Medulla oblongata (tissue), 1 donor: ENCODE measurements around the gene TUBB2B.

Experiments used
- DNase-seq: peaks from one replicate; pipeline ENCODE4 v3.0.0-alpha.2; 2015; ENCODE audit errors: extremely low spot score

Gene TUBB2B

DNA sequence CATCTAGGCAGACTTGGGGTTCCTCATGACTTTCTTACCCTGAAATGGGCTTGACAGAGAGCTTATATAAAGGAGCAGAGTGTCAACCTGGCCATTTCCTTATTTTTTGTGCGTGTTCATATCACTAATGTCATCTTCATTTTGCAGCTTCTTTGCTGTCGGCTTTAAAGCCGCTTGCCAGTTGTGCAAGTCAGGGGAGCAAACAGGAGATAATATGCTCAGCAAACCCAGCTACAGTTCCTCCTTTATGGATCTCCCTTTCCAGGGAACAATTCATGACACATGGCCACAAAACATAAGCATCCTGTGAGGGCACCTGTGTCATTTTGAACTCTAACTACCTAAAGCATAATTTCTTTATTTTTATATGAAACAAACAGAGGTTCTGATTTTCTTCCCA lies 6.5 kb upstream of the TUBB2B start:
- DNase-seq: no peak

DNA sequence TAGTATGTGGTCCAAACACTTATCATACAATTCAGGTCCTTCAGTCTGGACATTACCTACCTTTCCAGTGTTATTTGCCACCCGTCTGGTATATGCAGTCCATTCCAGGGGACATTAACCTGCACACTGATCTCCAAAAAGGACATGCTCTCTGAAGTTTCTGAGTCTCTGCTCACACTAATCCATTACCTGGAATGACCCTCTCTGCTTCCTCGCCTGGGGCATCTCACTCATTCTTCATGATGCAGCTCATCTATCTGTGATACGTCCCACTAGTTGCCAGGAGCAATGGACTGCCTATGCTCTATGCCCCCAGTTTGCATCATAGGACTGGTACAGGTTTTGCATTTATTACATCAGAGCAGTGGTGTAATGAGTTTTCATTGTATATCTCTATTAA lies 5.9 kb upstream of the TUBB2B start:
- DNase-seq: no peak

DNA sequence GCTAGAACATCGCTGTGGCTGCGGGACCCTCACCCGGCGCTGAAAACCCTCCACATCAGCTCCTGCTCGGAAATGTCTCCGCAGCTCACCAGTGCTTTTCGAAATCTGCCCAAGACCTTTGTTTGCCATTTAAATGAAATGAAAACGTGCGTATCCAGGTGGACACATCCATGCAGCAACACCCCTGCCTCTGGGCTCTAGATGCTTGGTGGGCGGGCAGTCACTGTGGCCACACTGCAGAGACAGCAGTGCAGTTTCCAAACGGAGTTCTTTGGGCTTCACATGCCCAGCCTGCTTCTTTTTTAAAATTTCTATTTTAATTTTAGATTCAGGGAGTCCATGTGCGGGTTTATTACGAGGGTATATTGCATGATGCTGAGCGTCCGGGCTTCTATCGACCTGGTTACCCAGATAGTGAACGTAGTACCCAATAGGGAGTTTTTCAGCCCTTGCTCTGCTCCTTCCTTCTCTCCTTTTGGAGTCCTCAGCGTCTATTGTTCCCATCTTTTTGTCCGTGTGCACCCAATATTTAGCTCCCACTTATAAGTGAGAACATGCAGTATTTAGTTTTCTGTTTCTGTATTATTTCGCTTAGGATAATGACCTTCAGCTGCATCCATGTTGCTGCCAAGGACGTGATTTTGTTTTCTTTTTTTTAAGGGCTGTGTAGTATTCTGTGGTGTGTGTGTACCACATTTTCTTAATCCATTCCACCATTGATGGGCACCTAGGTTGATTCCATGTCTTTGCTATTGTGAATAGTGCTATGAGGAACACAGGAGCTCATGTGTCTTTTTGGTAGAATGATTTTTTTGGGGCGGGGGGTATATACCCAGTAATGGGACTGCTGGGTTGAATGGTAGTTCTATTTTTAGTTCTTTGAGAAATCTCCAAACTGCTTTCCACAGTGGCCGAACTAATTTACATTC lies 4.8 kb upstream of the TUBB2B start:
- DNase-seq: peak; percentile 23

DNA sequence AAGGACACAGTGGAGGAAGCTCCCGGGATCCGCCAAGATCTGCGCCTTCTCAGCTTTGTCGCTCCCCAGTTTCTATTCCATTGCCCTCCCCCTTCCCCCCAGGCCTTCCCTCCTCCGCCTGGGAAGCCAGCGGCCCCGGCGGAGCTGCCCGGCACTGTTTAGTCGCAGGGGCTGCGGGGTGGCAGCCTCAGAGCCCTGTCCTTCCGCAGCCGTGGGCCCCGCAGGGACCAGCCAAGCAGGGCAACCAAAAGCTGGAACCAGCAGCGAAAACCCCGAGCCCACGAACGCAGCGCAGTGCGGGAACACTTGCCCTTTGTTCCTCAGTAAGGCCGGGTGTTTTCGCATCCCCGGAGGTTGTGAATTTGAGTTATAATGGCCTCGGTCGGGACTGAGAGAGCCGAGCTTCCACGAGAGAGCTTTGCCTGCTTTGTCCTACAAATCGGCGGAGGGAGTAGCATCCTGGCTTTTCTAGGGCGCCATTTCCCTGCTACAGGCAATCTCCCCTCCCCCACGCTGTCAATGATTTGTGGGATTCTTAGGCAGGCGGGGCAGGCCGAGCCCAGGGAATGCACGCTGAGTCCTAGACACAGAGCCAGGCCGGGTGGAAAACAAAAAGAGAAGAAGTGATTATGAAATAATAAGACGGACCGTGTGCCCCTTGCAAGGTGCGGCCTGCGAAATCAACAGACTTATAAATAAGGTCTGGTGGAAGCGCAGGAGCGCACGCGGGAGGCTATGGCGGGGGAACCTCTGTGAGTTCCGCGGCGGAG lies 4.0 kb upstream of the TUBB2B start:
- peak; percentile 89 for DNase-seq

DNA sequence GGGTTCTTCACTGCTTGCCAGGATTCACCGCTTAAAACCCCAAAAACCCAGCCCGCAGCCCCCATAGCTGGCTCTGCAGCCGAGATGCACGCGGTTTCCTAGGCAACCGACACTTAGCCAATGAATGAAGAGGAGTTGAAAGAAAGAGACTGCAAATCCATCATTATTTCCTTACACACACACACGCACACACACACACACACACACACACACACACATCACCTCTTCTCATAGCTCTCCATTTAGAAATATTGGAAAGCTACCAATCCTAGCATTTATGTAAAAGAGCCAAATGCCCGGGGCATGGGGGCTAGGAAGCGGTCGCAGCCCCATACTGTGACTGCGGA lies 3.4 kb upstream of the TUBB2B start:
- DNase-seq: peak; percentile 87

DNA sequence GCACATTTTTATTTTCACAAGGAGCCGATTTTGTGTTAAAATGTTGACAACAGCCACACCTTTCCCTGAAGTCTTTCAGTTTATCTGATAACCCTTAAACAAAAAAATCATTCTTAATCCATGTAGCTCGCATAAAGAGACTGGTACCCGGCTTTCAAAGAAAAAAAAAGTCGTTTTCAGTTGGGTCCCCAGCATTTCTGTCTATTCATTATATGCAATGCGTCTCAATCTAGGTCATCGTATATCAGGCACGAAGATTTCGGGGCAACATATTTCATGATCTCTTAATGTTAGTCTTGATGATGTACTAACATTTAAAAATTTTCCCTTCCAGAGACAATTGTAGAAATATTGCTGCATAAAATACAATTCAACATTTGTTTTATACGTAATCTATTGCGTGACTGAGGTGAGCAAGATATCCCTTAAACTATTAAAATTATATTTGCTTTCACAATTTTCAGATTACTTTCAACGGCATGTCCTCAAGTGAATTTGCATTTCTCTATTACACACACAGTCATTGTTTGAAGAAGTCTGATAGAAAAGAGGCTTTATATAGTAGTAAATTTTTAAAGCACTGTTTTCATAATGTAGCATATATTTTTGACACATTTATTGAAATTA lies 2.9 kb upstream of the TUBB2B start:
- peak; percentile 38 for DNase-seq

DNA sequence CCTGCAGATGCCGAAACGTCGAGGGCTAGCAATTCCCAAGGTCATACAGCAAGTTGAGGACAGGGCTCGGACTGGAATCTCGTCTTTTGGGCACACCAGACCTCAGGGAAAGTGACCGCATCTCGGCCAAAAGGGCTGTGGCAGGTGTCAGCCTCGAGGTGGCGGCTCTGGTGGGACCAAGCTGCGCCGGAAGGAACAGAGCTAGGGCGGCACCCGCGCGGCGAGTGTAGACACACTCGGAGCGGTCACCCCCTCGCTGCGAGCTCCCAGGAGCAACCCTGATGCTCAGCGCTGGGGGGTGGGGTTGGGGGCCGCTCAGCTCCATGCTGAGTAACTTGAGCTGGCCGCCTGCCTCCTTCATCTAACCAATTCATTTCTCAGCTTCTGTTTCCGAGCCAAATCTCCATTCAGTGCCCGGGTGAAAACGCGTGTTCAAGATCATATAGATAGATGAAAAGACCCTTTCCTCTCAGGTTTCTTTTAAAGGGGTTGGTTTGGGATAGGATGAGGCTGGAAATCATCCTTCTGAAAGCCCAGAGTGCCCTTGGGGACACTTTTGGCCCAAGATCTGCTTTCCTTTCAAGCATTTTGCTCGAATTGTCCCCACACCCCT lies 2.2 kb upstream of the TUBB2B start:
- DNase-seq: peak; percentile 49

DNA sequence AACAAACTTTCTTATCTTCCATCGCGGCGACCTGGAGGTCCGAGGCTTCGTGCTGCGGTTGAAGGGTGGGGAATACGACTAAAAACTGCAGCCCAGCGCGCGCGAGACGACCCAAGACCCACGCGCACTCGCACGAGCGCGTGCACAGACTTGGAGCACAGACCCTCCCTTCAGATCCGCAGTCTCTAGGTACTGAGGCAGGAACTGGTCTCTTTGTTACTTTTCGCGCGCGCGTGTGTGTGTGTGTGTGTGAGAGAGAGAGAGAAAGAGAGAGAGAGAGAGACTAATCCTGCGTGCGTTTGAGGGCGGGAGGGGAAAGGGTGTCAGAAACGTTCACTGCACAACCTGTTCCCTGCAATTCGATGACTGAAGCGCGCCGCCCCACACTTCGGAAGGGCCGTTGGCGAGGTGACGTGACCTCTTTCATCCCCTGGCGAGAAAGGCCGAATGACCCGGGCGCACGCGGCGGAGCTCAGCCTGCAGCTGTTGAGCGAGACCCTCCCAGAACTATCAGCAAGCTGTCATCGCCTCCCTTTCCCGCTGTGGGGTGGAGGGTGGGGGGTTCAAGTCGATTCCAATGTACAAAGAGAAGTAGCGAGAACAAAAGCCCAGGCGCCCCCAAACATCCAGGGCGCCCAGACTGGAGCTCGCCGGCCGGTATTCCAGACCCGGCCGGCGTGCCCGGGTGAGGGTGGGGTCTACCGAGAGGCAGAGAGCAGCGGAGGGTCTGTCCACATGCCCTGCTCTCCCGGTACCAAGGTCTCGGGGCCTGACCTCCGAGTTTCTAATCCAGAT lies 1.5 kb upstream of the TUBB2B start:
- peak; percentile 66 for DNase-seq

DNA sequence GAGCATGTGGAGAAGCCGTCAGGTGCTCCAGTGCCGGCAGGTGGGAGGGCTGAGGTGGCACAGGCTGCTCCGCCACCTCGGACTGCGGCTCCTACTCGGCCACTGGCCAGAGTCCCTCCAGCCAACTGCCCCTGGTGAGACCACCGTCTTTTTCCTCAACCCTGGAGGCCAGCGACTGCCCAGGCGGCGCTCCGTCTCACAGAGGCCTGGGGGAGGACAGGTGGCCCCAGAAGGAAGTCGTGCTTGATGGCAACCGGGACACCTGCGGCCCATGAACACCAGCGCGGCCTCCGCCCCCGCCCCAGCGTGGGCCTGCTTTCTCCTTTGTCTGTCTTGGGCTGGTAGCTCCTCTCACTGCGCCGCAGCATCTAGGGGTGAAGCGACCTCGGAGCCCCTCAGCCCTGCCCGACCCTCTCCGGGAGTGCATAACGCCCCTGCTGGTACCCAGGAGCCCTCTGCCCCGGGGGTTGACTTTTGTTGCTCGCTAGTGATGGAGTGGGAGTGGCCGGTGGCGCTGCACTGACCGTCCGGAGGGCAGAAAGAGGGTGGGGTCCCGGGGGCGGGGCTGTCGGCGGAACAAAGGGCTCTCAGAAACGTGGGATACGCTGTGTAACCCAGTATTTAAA lies 706 bp upstream of the TUBB2B start:
- peak; percentile 59 for DNase-seq

DNA sequence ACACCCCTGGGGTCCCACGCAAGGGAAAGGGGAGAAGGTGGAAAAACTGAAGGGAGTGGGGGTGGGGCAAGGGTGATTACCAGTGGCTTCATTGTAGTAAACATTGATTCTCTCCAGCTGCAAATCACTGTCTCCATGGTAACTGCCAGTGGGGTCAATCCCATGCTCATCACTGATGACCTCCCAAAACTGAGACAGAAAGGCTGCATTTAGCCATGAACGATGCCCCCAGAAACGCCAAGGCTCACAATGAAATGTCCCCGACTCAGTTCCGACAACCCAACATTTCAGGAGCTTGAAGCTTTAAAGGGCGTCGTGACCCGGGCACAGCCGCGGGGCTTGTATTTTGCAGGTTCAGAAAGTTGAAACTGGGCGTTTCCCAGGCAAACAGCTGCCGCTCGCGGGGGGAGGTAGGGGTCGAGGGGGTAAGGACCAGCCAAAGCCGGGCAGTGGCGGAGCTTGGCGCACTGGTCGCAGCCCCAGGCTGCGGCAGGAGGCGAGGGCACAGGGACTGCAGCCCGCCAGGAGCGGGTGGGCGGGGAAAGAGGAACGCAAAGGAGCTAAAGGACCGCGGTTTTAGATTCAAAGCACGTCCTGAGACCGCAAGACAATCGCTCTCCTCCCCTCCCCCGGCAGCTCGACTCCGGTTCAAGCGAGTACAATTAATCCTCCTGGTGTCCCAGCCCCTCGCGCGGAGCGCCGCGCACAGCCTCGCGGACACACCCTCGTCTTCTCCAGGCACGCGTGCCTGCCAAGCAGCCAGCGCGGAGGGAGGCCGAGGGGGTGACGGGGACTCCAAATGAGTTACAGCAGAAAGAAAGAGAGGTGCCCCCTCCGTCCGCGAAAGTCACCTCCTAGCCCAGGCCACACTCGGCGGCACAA lies 731 bp downstream of the TUBB2B start:
- peak; percentile 67 for DNase-seq

DNA sequence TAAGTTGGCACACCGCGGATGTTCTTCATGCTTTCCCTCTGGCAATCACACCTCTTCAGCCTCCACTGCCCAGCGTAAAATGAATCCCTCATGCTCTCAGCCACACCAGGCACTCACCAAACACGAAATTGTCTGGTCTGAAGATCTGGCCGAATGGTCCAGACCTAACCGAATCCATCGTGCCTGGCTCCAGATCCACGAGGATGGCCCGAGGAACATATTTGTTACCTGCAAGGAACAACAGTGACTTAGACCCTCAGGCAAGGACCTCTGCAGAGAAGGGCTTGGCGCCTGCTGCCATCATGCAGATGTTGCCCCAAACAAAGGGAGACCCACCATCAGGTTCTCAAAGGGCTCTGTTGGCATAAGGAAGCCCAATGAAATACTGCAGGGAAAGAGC lies 1.4 kb downstream of the TUBB2B start:
- DNase-seq: no peak

DNA sequence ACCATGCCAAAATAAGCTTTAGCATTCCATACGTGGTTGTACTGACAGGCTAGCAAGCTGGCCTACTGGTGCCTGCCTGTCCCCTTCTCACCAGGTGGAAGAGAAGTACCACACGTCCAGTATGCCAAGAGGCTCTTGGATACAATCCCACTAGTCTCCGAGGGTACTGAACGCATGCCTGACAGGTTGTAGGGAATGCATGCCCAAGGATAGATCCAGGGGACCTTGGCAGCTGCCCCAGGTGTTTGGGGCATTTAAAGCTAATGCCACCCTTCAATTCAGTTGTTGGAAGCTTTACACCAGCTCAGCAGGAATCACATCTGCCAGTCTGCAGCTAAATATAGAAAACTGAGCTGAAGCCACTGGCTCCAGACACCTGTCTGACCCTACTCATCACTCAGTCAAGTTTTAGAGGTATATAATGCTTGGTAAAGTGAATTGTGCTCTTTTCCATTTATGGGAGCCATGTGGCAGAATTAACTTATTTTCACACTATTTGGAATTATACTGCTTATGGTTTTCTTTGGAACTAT lies 4.9 kb downstream of the TUBB2B start:
- no peak for DNase-seq

DNA sequence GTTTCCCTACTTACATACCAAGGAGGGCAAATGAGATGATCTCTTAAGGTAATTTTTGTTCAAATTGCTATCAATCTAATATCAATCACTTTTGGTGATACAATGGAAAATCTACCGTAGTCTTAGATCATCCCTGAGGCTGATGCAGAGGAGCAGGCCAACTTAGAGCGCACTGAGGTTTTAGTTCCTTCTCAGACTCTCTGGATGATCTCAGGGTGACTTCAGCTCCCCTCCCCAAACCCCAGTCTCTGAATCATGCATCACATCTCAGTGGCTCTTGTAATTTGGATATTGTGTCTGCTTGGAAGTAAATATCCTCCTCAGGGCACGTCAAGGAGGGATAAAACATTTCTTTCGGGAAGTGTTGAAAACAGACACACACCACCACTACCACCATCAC lies 5.9 kb downstream of the TUBB2B start:
- DNase-seq: no peak

DNA sequence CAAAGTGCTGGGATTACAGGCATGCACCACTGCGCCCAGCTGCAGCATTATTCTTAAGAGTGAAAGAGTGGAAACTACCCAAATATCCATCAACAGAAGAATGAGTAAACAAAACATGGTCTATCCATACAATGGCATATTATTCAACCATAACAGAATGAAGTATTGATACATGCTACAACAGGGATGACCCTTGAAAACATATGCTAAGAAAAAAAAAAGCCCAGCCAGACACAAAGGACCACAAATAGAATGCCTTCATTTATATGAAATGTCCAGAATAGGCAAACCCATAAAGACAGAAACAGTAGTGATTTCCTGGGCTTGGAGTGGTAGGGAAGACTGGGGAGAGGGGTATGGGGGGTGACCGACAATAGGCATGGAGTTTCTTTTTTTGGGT lies 7.1 kb downstream of the TUBB2B start:
- no peak for DNase-seq

DNA sequence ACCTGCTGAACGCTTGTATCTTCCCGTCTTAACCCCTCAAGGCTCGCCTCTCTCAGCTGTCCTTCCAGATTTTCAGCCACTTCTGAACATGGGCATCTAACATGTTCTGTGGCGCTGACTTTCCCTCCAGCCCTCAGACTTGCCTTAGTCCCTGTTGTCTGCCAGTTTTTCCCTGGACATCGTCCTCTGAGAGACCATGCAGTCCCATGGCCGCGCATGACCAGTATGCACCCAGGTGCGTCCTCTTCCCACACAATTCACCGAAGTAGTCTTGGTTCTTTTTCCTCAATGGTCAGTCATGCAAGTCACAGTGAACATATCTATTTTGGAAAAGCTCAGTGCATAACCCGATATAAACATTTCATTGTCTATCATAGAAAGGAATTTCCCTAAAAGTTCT lies 9.2 kb downstream of the TUBB2B start:
- DNase-seq: no peak

DNA sequence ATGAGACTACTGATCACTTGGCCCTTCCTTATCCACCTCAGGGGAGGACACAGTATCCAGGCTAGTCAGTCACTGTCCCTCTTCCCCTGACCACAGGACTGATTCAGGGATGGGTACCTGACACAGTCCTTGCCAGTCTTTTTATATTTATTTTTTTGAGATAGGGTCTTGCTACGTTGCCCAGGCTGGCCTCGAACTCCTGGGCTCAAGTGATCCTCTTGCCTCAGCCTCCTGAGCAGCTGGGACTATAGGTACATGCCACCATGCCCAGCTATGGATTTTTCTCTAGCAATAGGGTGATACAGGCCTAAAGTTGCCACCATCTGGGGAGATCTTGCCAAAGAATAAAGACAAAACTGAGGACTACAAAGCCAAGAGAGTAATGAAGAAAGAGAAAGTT lies 10.2 kb downstream of the TUBB2B start:
- DNase-seq: no peak

DNA sequence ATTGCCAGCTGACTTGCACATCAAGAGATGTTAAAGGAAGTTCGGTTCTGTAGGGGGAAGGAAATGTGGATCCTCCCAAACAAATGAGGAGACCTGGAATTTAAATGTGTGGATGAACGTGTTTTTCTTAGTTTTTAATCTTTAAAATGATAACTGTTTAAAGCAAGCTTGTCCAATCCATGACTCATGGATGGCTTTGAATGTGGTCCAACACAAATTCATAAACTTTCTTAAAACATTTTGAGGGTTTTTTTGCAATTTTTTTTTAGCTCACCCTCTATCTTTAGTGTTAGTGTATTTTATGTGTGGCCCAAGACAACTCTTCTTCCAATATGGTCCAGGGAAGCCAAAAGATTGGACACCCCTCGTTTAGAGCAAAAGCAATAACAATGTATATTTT lies 12.6 kb downstream of the TUBB2B start:
- no peak for DNase-seq

DNA sequence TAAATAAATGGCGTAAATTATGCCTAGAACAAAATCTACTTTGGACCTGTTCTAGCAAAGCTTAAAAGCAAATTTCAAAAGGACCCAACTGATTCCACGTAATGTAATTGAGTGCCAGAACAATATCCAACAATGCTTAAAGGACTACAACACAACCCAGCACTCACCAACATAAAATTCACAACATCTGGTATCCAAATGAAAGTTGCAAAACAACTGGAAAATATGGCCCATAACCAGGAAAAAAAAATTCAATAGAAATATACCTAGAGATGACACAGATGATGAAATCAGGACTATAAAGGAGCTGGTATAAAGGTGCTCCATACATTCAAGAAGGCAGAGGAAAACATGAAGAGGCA lies 14.1 kb downstream of the TUBB2B start:
- DNase-seq: no peak

DNA sequence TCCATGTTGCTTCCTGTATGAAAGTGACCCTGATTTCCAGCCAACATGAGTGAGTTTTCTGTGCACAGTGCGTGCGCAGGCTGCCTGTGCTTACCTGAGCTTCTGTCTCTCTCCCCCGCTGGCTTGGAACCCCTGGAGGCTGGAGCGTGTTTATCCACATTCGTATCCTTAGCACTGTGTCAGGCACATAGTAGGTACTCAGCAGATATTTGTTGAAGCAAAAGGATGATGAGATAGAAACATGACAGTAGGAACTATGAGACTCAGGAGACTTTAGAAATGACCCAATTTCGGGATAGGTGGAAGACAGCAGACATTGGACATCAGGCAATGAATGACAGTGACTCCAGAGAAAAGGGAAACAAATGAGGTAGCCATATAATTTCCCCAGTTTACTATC lies 15.2 kb downstream of the TUBB2B start:
- no peak for DNase-seq

DNA sequence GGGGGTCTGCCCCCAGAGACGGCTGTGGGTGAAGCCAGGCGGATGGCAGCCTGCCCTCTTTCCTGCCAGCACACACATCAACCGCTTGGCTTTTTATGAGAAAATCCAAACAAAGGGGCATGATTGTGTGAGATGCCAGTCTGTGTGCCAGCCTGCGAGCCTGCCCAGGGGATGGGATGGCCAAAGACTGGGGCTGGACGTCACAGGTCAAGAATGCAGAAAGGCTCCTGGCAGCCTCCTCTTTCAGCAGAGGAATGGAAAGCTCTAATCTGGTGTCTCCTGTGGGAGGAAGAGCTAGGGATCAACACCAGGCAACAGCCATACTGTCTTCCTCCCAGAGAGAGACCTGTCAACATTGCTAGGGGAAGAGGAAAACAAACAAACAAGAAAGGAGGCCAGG lies 15.8 kb downstream of the TUBB2B start:
- peak; percentile 95 for DNase-seq
